ENCODE results near the gene SLC30A2.

SLC30A2 gene

DNA sequence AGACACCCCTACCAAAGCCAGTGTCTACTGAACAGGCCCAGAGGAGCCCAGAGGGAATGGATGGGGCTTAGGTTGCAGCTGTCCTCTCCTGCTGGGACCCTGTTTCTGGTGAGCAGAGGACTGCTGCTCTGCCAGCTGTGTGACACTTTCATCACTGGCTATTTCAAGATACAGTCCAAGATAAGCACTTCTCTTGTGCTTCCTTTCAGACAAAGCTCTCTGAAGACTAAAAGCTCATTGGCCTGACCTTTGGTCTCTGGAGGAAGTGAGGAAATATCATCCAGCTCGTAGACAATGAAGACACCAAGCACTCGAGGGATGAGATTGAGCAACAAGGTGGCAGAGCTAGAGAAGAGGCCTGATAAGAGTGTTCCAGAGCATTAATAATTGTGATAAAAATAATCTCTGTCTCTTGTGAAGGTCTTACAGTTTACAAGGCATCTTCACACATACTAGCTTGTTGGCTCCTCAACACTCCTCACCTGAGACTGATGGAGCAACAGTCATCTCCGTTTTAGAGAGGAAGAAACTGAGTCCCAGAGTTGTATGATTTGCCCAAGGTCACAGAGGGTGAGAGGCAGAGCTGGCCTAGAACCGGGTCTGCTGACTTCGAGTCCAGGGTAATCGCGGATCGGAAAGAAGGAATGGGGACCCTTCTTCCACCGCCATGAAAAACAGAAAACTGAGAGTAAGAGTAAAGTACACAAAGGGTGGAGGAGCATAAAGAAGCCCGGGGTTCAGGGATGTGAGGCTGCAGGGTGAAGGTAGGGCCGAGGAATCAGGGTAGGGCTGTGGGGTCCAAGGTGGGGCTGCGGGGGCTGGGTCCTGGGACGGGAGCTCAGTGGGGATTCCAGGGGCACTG is 48.7 kb downstream of the SLC30A2 start:
- TF ChIP-seq GATA2 (IDR thresholded peaks at IDR 0.05; ENCODE audit: low read depth, low read length) (peak; percentile 63), GATA3 (IDR thresholded peaks at IDR 0.05; ENCODE audit: low read depth, low read length) (no peak; the same call in 1 of the 2 replicates)

DNA sequence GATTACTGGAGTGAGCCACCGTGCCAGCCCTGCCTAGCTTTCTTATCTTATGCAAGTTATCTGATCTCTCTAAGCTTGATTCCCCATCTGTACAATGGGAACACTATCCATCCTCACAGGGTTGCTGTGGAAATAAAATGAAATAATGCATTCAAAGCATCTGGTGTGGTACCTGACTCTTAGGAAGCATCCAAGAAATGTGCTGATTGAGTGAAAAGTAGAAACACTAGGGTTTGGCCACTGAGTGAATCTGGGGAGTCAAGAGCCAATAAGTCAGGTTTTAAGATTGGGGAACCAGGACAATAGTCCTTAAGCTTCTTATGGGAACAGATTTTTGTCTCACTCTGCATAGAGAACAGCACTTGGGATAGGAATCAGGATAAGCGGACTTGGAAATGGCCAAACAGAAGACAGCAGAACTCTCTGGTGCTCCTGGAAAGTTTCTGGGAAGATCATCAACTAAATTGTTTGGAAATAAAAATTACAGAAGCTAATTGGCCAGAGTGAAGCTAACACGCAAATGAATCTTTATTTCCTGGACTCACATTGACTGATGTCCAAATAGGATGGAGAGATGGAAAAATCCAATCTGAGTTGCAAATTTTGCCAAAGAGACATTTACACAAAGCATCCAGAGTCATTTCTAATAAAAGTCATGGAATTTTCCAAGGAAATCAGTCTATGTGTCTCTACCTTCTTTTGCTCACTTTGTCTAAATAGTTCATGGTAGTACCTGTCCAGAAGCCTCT is 51.3 kb downstream of the SLC30A2 start:
- TF ChIP-seq GATA2 (IDR thresholded peaks at IDR 0.05; ENCODE audit: low read depth, low read length): no peak
- TF ChIP-seq GATA3 (IDR thresholded peaks at IDR 0.05; ENCODE audit: low read depth, low read length): no peak

DNA sequence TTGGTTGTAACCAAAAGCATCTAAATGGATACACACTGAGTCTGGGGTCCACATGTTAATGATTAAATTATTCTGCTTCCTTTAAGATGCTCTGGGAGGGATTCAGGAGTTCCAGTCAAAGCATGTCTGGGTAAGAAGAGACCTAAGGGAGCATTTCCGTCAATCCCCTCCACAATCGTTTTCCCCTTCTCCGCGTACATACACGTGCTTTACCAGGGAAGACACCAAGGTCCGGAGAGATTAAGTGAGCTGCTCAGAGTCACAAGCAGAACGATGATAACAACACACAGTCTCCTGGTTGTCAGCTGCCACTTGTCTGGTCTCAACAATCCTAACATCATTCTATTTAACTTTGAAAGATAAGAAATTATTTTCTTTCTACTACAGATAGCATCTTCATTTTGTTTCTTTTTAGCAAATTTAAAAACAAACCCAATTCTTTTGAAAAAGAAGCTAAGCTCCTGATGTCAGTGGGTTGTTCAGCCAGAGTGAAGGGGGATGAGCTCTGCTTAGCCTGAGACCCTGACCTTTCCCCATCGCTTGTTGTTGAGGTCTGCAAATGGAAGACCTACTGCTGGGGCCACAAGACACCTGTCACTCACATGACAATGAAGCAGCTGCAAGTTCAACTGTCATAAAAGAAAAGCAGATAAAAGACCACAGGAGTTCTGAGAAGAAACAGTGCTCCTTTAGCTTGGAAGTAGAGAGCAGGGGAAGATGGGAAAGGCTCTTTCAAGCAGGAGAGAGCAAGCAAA is 52.5 kb downstream of the SLC30A2 start:
- TF ChIP-seq GATA3 (IDR thresholded peaks at IDR 0.05; ENCODE audit: low read depth, low read length): no peak
- no peak for TF ChIP-seq GATA2 (IDR thresholded peaks at IDR 0.05; ENCODE audit: low read depth, low read length)

- TF ChIP-seq GATA2 (IDR thresholded peaks at IDR 0.05; ENCODE audit: low read depth, low read length) (no peak), GATA3 (IDR thresholded peaks at IDR 0.05; ENCODE audit: low read depth, low read length) (no peak)
Measured at GRCh38 chr1:25992689-25993171, 53.2 kb downstream of the SLC30A2 start.

DNA sequence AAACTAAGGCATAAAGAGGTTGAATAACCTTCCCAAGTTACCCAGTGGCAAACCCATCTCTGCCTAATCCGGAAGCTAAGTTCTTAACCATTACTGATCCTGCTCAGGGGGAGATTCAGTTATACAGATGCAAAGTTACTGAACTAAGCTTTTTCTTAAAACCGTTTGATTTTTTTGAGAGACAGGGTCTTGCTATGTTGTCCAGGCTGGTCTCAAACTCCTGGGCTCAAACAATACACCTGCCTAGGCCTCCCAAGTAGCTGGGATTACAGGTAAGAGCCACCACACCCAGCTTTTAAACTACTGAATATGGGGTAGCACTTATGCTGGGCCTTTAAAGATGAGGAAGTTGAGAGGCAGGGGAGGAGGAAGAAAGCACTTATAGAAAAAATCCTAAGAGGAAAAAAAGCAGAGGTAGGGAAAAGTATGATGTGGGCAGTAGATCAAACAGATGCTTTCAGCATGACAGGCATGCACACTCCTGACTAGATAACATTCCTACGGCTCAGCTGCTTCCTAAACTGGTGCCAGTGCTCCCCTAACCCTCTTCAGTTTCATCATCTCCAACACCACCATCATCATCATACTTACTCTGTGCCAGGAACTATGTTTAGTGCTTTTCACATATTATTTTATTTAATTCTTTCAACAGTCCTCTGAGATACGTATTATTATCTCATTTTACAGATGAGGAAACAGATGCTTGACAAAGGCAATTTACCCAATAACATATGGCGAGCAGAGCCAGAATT is 53.8 kb downstream of the SLC30A2 start:
- TF ChIP-seq GATA3 (IDR thresholded peaks at IDR 0.05; ENCODE audit: low read depth, low read length) (no peak), GATA2 (IDR thresholded peaks at IDR 0.05; ENCODE audit: low read depth, low read length) (no peak)

DNA sequence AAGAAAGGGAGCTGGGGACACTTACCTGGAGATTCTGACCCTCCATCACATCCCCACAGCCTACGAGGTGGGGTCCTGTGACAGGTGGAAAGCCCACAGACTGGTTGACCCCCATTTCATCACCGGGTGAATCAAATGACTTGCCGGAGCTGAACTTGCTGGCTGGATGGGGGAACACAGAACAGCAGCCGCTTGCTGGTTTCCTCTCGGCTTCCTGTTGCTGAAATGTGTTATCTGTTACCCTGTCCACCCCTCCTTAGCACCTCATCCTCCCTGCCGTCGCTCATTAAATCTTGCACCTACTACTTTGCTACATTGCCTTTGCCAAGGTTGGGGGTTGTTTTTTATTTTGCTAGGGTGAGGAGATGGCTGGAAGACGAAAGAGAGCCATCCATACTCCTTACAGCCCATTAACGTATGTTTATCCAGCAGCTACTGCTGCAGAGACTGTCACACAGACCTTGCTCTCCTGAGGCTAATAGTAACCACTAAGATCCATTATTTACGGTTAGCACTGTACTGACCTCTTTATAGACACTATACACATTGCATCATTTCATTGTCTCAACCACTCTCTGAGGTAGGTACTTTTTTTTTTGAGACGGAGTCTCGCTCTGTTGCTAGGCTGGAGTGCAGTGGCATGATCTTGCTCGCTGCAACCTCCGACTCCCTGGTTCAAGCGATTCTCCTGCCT is 55.1 kb downstream of the SLC30A2 start:
- TF ChIP-seq GATA2 (IDR thresholded peaks at IDR 0.05; ENCODE audit: low read depth, low read length) (no peak), GATA3 (IDR thresholded peaks at IDR 0.05; ENCODE audit: low read depth, low read length) (no peak)

DNA sequence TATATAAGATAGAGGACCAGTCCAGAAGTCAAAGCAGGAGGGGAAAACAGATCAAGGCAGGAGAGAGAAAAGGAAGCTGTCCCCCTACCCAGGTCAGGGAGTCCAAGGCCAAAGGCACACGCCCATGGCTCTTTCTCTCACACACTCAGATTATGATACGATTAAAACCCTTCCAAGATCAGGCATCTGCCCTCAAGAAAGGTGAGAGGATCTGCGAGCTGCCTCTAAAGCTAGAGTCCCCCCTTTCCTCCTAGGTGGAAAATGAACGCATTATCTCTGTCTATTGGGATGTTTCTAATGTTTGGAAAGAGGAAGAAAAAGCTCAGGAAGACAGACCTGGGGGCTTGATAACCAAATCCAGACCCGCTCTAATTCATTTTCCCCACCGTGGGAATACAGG is 55.7 kb downstream of the SLC30A2 start:
- TF ChIP-seq GATA3 (IDR thresholded peaks at IDR 0.05; ENCODE audit: low read depth, low read length) (no peak), GATA2 (IDR thresholded peaks at IDR 0.05; ENCODE audit: low read depth, low read length) (no peak)

- TF ChIP-seq GATA3 (IDR thresholded peaks at IDR 0.05; ENCODE audit: low read depth, low read length): no peak
- no peak for TF ChIP-seq GATA2 (IDR thresholded peaks at IDR 0.05; ENCODE audit: low read depth, low read length)
Measured at GRCh38 chr1:25989440-25990234, 56.3 kb downstream of the SLC30A2 start.

- TF ChIP-seq GATA2 (IDR thresholded peaks at IDR 0.05; ENCODE audit: low read depth, low read length) (no peak), GATA3 (IDR thresholded peaks at IDR 0.05; ENCODE audit: low read depth, low read length) (no peak)
Measured at GRCh38 chr1:25987951-25988350, 58.0 kb downstream of the SLC30A2 start.

All from SH-SY5Y (cell line).